ENCODE data around the gene EXOC6B. TPM values are rescaled to one million over a fixed set of nuclear protein-coding genes. Genes with fewer than 3 reads are reported as not detected.

EXOC6B gene
- total and polyA plus RNA-seq, 10 of the 15 experiments (the other 5 are each of a cell fraction or from before 2014, with no cell fraction given), result 0.23 to 2.2 (median 1.2) TPM

DNA sequence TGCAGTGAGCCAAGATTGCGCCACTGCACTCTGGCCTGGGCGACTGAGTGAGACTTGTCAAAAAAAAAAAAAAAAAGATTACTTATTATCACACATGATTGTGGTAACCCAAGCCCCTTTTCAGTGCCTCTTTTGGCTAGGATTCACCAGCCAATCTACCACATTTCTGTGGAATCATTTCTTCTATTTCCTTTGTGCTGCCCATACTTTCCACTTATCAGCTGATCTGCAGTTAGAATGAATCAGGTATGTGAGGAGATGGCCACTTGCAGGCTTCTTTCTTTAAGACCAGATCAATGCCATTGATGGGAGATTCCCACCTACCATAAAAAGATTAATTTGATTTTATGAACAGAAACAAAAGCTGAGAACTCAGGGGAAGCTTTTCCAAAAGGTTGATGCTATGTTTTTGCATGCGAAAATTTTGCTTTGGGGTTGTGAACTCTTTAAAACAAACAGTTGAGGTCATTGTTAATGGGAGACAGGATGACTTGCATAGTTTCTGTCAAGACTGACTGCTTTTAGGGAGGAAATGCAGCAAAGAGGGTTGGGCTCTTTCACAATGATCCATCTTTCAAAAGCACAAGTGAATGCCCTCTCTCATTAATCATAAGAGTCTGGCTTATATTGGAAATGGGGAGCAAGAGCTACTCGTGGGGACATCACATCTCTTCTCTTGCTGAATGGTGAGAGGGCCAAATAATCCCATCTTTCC is 611.2 kb downstream of the EXOC6B start:
- Histone ChIP-seq H3K27me3 (replicated peaks in 1 of 2; ENCODE audit: control insufficient read depth in 2 of 2, insufficient read depth in 2 of 2, low read length in 1 of 2) (no peaks in the 10 kb centered on the region), H3K9me3 (replicated peaks; ENCODE audit: control insufficient read depth, insufficient read depth, low read length) (no peaks in the 10 kb centered on the region), H4K20me1 (ENCODE audit: control insufficient read depth, insufficient read depth) (no peaks in the 10 kb centered on the region), H3K36me3 (ENCODE audit: control insufficient read depth in 2 of 2, insufficient read depth in 2 of 2, low read length in 1 of 2) (no peaks in the 10 kb centered on the region), H3K4me3 (no peak overlapping the region), H3K9ac (ENCODE audit: control insufficient read depth, insufficient read depth, low read length) (no peak overlapping the region), H3K27ac (ENCODE audit: control insufficient read depth, insufficient read depth) (no peak overlapping the region), H3K4me1 (ENCODE audit: control insufficient read depth, insufficient read depth, low read length) (no peaks in the 10 kb centered on the region), H3K4me2 (ENCODE audit: control insufficient read depth, insufficient read depth) (no peak overlapping the region), H3K79me2 (ENCODE audit: control insufficient read depth, insufficient read depth, low read length) (no peaks in the 10 kb centered on the region), H2AFZ (ENCODE audit: control insufficient read depth, low read depth, low read length) (no peak overlapping the region)
- 0% methylated on average over 2 of the region's 4 CpGs for WGBS (ENCODE audit: insufficient coverage, insufficient replicate concordance, low lambda C conversion rate, missing lambda C conversion rate)
- FAIRE-seq (no peak), ATAC-seq (no peak), DNase-seq (ENCODE audit: low read depth, low spot score) (no peak)
- no TSS peak for BruUV-seq (replicated peaks)
- SMC1A ChIA-PET (ENCODE audit: uncharacterized antibody, unreplicated experiment), result no interaction called here
- RAD21 ChIA-PET (ENCODE audit: unreplicated experiment), result no interaction called here
- intact Hi-C loops (cut with micrococcal nuclease; ENCODE audit: unreplicated experiment) (no loop called here), in situ Hi-C loops (cut with MboI) (no loop called here)
- CTCF ChIA-PET, result interaction anchor here (0.6 kb wide), 1 partner anchor 463 kb away, joined by 3 read pairs; no protein-coding TSS in a partner anchor
- TF ChIP-seq MEF2A (IDR thresholded peaks at IDR 0.05; ENCODE audit: insufficient read depth, low read depth, low read length) (no peak), ASH2L (IDR thresholded peaks at IDR 0.05; ENCODE audit: borderline replicate concordance, low read depth) (no peak), SIN3A (IDR thresholded peaks at IDR 0.05; ENCODE audit: low read depth, low read length) (no peak), NFIC (IDR thresholded peaks at IDR 0.05; ENCODE audit: low read depth, low read length) (no peak), STAT1 (conservative IDR thresholded peaks at IDR 0.05) (no peak), EGR1 (IDR thresholded peaks at IDR 0.05; ENCODE audit: borderline replicate concordance in 1 of 2, low read depth in 2 of 2, low read length in 2 of 2) (no peak), NR2F1 (conservative IDR thresholded peaks at IDR 0.05) (no peak), MTA3 (IDR thresholded peaks at IDR 0.05; ENCODE audit: borderline replicate concordance, low read length) (no peak), CBX3 (IDR thresholded peaks at IDR 0.05; ENCODE audit: borderline replicate concordance, low read depth) (no peak), TBL1XR1 (IDR thresholded peaks at IDR 0.05; ENCODE audit: low read depth, low read length) (no peak), CHD1 (IDR thresholded peaks at IDR 0.05; ENCODE audit: low read depth, low read length) (no peak), ZNF622 (IDR thresholded peaks at IDR 0.05) (no peak), MXI1 (IDR thresholded peaks at IDR 0.05; ENCODE audit: low read depth, low read length) (no peak), NKRF (conservative IDR thresholded peaks at IDR 0.05) (no peak)
- TF ChIP-seq, protein P1, sequence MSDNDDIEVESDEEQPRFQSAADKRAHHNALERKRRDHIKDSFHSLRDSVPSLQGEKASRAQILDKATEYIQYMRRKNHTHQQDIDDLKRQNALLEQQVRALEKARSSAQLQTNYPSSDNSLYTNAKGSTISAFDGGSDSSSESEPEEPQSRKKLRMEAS (IDR thresholded peaks at IDR 0.05; ENCODE audit: low read depth, low read length), result no peak
- TF ChIP-seq, protein P2, sequence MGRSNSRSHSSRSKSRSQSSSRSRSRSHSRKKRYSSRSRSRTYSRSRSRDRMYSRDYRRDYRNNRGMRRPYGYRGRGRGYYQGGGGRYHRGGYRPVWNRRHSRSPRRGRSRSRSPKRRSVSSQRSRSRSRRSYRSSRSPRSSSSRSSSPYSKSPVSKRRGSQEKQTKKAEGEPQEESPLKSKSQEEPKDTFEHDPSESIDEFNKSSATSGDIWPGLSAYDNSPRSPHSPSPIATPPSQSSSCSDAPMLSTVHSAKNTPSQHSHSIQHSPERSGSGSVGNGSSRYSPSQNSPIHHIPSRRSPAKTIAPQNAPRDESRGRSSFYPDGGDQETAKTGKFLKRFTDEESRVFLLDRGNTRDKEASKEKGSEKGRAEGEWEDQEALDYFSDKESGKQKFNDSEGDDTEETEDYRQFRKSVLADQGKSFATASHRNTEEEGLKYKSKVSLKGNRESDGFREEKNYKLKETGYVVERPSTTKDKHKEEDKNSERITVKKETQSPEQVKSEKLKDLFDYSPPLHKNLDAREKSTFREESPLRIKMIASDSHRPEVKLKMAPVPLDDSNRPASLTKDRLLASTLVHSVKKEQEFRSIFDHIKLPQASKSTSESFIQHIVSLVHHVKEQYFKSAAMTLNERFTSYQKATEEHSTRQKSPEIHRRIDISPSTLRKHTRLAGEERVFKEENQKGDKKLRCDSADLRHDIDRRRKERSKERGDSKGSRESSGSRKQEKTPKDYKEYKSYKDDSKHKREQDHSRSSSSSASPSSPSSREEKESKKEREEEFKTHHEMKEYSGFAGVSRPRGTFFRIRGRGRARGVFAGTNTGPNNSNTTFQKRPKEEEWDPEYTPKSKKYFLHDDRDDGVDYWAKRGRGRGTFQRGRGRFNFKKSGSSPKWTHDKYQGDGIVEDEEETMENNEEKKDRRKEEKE (IDR thresholded peaks at IDR 0.05), result no peak
- POLR2A ChIA-PET, result no interaction called here

Data from GM12878 (cell line).